Psoas muscle (tissue), 8 donors: ENCODE results near the gene C1orf21. TPM values are rescaled to one million over a fixed set of nuclear protein-coding genes. Genes with fewer than 3 reads are reported as not detected.

Experiments
- ATAC-seq, 4 donors: fragments of 200-7000 bp; cut with Tn5 transposase; one replicate each; pipeline ENCODE4 v1.9.1; 2020; ENCODE audit warnings: moderate library complexity in 3 of 4, mild to moderate bottlenecking in 2 of 4
- DNase-seq, 2 donors: peaks; one replicate each; pipeline ENCODE4 v3.0.0-alpha.2; 2020
- H3K27ac ChIP-seq: fragments of 200-600 bp; one replicate; pipeline ENCODE4 v1.8.0; 2022
- H3K27me3 ChIP-seq, 3 donors: fragments of 200-600 bp in 1 of 3; one replicate each; pipeline versions ENCODE4 v1.6.1 to v1.8.0; 2013 to 2022; ENCODE audit warnings: low read length in 2 of 3, mild to moderate bottlenecking in 2 of 3, moderate library complexity in 1 of 3; ENCODE audit not compliant: insufficient read depth in 3 of 3
- H3K36me3 ChIP-seq, 2 donors: fragments of 200-600 bp in 1 of 2; one replicate each; pipeline versions ENCODE4 v1.6.1 to v1.8.0; 2013 to 2022; ENCODE audit warnings: low read depth in 1 of 2, mild to moderate bottlenecking in 1 of 2, moderate library complexity in 1 of 2; ENCODE audit not compliant: insufficient read depth in 1 of 2
- H3K4me1 ChIP-seq: fragments of 200-600 bp; one replicate; pipeline ENCODE4 v1.8.0; 2022
- H3K4me3 ChIP-seq: fragments of 200-600 bp; one replicate; pipeline ENCODE4 v1.8.0; 2022; ENCODE audit warnings: mild to moderate bottlenecking
- H3K9me3 ChIP-seq: fragments of 200-600 bp; one replicate; pipeline ENCODE4 v1.8.0; 2022
- CTCF ChIP-seq: fragments of 200-600 bp; IDR thresholded peaks from one replicate; pipeline ENCODE4 v1.8.0; 2022; ENCODE audit warnings: antibody characterized with exemption
- WGBS, 3 donors: extraction: QIAGEN DNeasy Blood & Tissue Kit; methylation state at CpG; one replicate each; pipeline versions ENCODE4 v1.1.6 to v1.1.7; 2013; 5-methylcytosine and 5-hydroxymethylcytosine counted together
- intact Hi-C, 2 donors: fragments of 100-400 bp; cut with DNase I; formaldehyde crosslinking; loops; one replicate each; pipeline versions ENCODE4 v1.11.0 to v1.14.2; 2022
- polyA plus RNA-seq, 3 donors: library from polyadenylated mRNA; stranded (reverse); fragments of 200-250 nt; gene quantifications; one replicate each; pipeline ENCODE4 v1.2.3, GENCODE V29; 2013
- total RNA-seq, 4 donors: library from RNA; stranded (reverse); fragmentation: NEBNext Ultra II Directional in 2 of 4; extraction: Animal tissue kit (Norgen Biotek cat#: 25700) in 2 of 4; gene quantifications; one replicate each; pipeline versions ENCODE4 v1.2.1 to v1.2.4, GENCODE V29; 2021 to 2023
- donor health status: healthy with polysubstance abuse.
- donor health status: DM: no; HTN: no; CAD: no; lungs with moderate emphysema.
- donor health status: Bipolar disorder and iron deficiency.
- donor health status: healthy.
- donor health status: DM: yes; HTN: yes; CAD: no.
- donor health status: DM: no; HTN: no; CAD: no.
- donor health status: DM: no; HTN: no; CAD: no.
- donor health status: DM: yes; HTN: yes; CAD: no.

The C1orf21 gene
- total and polyA plus RNA-seq, 7 donors: 55.5 to 216 (median 171) TPM

GRCh38 chr1:184389446-184389845 lies 2.6 kb downstream of the C1orf21 start:
- Histone ChIP-seq H3K9me3 (no peaks in the 10 kb centered on the region), H3K36me3 (no peaks in the 10 kb centered on the region), H3K27ac (peak overlapping the region; percentile 96), H3K27me3 (no peaks in the 10 kb centered on the region), H3K4me3 (peak overlapping the region; percentile 91), H3K4me1 (peaks cover 58% of the 10 kb centered on the region)
- 61 to 74% (median 63%) methylated on average over 2 of the region's 2 CpGs for WGBS, 3 donors
- no peak for ATAC-seq
- no peak for TF ChIP-seq CTCF
- no peak for DNase-seq
- intact Hi-C loops: loop anchor here (2.0 to 10.0 kb wide), 5 partner anchors 103 to 275 kb away; no protein-coding TSS in a partner anchor

- Histone ChIP-seq H3K4me1 (peaks cover 64% of the 10 kb centered on the region), H3K4me3 (peak overlapping the region; percentile 91), H3K27me3 (no peaks in the 10 kb centered on the region), H3K36me3 (no peaks in the 10 kb centered on the region), H3K27ac (peak overlapping the region; percentile 96), H3K9me3 (no peaks in the 10 kb centered on the region)
- intact Hi-C loops: loop anchor here (5.0 to 10.0 kb wide), 2 partner anchors 54 to 91 kb away; no protein-coding TSS in a partner anchor
- no peak for TF ChIP-seq CTCF
- 28 to 54% (median 29%) methylated on average over 2 of the region's 2 CpGs for WGBS, 3 donors
- no peak for DNase-seq
- ATAC-seq: peak in 1 of 4 donors; percentile 22
Measured at GRCh38 chr1:184390889-184391288, 4.1 kb downstream of the C1orf21 start.

- TF ChIP-seq CTCF: no peak
- Histone ChIP-seq H3K4me1 (peaks cover 69% of the 10 kb centered on the region), H3K36me3 (no peaks in the 10 kb centered on the region), H3K27me3 (no peaks in the 10 kb centered on the region), H3K4me3 (peak overlapping the region; percentile 91), H3K9me3 (no peaks in the 10 kb centered on the region), H3K27ac (peak overlapping the region; percentile 96)
- intact Hi-C loops: loop anchor here (5.0 to 10.0 kb wide), 2 partner anchors 53 to 90 kb away; no protein-coding TSS in a partner anchor
- WGBS, 3 donors: 53 to 63% (median 61%) methylated on average over 6 of the region's 6 CpGs
- DNase-seq: no peak
- ATAC-seq: no peak
Measured at GRCh38 chr1:184392067-184392466, 5.2 kb downstream of the C1orf21 start.

- H3K27ac ChIP-seq: peak overlapping the region; percentile 96
- no peaks in the 10 kb centered on the region for H3K9me3 ChIP-seq
- peaks cover 73% of the 10 kb centered on the region for H3K4me1 ChIP-seq
- ATAC-seq (no peak), DNase-seq (no peak)
- 82 to 94% (median 84%) methylated on average over 5 of the region's 5 CpGs for WGBS, 3 donors
- no peaks in the 10 kb centered on the region for H3K36me3 ChIP-seq
- TF ChIP-seq CTCF: no peak
- H3K4me3 ChIP-seq: no peak overlapping the region
- H3K27me3 ChIP-seq: no peaks in the 10 kb centered on the region
- intact Hi-C loops: loop anchor here (5.0 to 10.0 kb wide), 2 partner anchors 52 to 89 kb away; no protein-coding TSS in a partner anchor
Measured at GRCh38 chr1:184392779-184393522, 6.1 kb downstream of the C1orf21 start.
